H1 (cell line): ENCODE data around the gene YARS1. TPM values are rescaled to one million over a fixed set of nuclear protein-coding genes. Genes with fewer than 3 reads are reported as not detected.

Experiments used
- ASH2L ChIP-seq: fragments of 200-600, 300-600 bp; sonication (generic); IDR thresholded peaks from one replicate; pipeline ENCODE4 v1.7.1; 2017; ENCODE audit warnings: low read length
- CBX5 ChIP-seq: fragments of 300-800, 300-1000 bp; sonication (generic); IDR thresholded peaks from 2 replicates; pipeline ENCODE4 v1.7.1; 2016; ENCODE audit warnings: antibody characterized with exemption, low read length, low read depth
- HDAC2 ChIP-seq, 2 experiments: fragments of 300-600 bp in 1 of 2; sonication (generic) in 1 of 2; IDR thresholded peaks; 2 replicates each; pipeline ENCODE4 v1.6.1; 2011 to 2012; ENCODE audit warnings: low read depth in 2 of 2, low read length in 2 of 2, mild to moderate bottlenecking in 2 of 2, moderate library complexity in 2 of 2, borderline replicate concordance in 1 of 2, inconsistent platforms in 1 of 2
- HDAC6 ChIP-seq: IDR thresholded peaks from one replicate; pipeline ENCODE4 v1.7.1; 2012; ENCODE audit warnings: low read depth, mild to moderate bottlenecking, inconsistent platforms, low read length, moderate library complexity
- KDM5A ChIP-seq: fragments of 200-600 bp; IDR thresholded peaks from 2 replicates; pipeline ENCODE4 v1.7.1; 2012; ENCODE audit warnings: mild to moderate bottlenecking, low read length, inconsistent platforms, mixed read lengths
- POLR2A ChIP-seq, 2 experiments: IDR thresholded peaks; 1 replicate in 1 of 2; 2 replicates in 1 of 2; pipeline ENCODE4 v1.6.1; 2011; ENCODE audit warnings: low read depth in 2 of 2, low read length in 2 of 2, mild to moderate bottlenecking in 2 of 2; ENCODE audit errors: control extremely low read depth in 1 of 2
- POU5F1 ChIP-seq: IDR thresholded peaks from 2 replicates; pipeline ENCODE4 v1.6.1; 2011; ENCODE audit warnings: low read depth, mild to moderate bottlenecking, low read length, moderate library complexity
- RAD21 ChIP-seq, 2 experiments: IDR thresholded peaks in 1 of 2; conservative IDR thresholded peaks in 1 of 2; 2 replicates each; pipeline ENCODE4 v1.6.1; 2011; ENCODE audit warnings: low read depth in 2 of 2, low read length in 2 of 2, improper control_type of control experiment in 1 of 2, inconsistent platforms in 1 of 2, mild to moderate bottlenecking in 1 of 2, moderate library complexity in 1 of 2
- RBBP5 ChIP-seq: IDR thresholded peaks from 2 replicates; pipeline ENCODE4 v1.7.1; 2012; ENCODE audit warnings: low read depth, mild to moderate bottlenecking, inconsistent platforms, low read length, moderate library complexity, borderline replicate concordance
- RFX5 ChIP-seq: IDR thresholded peaks from 2 replicates; pipeline ENCODE4 v1.6.1; 2011; ENCODE audit warnings: low read depth, low read length, improper control_type of control experiment, borderline replicate concordance
- RXRA ChIP-seq: IDR thresholded peaks from 2 replicates; pipeline ENCODE4 v1.6.1; 2011; ENCODE audit warnings: low read depth, mild to moderate bottlenecking, low read length, moderate library complexity; ENCODE audit not compliant: insufficient read depth
- SIX5 ChIP-seq: IDR thresholded peaks from 2 replicates; pipeline ENCODE4 v1.6.1; 2011; ENCODE audit warnings: mild to moderate bottlenecking, low read depth, low read length
- YY1 ChIP-seq: IDR thresholded peaks from 2 replicates; pipeline ENCODE4 v1.6.1; 2011; ENCODE audit warnings: low read depth, mild to moderate bottlenecking, low read length
- ZNF274 ChIP-seq: IDR thresholded peaks from 2 replicates; pipeline ENCODE4 v1.7.0; 2012; ENCODE audit warnings: low read length, borderline replicate concordance; ENCODE audit errors: extremely low read depth
- polyA plus RNA-seq, 7 experiments: library from polyadenylated mRNA; depleted of rRNA in 3 of 7; stranded (reverse) in 5 of 7; unstranded in 2 of 7; fragments of >200 nt in 5 of 7; fragments of 200-250 nt in 2 of 7; gene quantifications; 1 replicate in 5 of 7; 2 replicates in 1 of 7; 4 replicates in 1 of 7; pipeline versions ENCODE4 v1.2.1 to v1.2.3, GENCODE V29; 2011 to 2013; ENCODE audit warnings: missing spikeins in 2 of 7, mixed read lengths in 2 of 7
- total RNA-seq: library from RNA; stranded (reverse); fragmentation: NEBNext Ultra II Directional; extraction: Animal tissue kit (Norgen Biotek cat#: 25700); gene quantifications from 2 replicates; pipeline ENCODE4 v1.2.1, GENCODE V29; 2021

The YARS1 gene
- total and polyA plus RNA-seq, 2 of the 8 experiments (the other 6 are each of a cell fraction or from before 2014, with no cell fraction given), result 47.1 to 226 TPM

GRCh38 chr1:32736812-32737791, 80.1 kb downstream of the YARS1 start (continued):
- peak; percentile 81; the same call in 1 of the 2 replicates for TF ChIP-seq YY1
- no peak for TF ChIP-seq POLR2A (IDR thresholded peaks at IDR 0.05; ENCODE audit: control extremely low read depth in 1 of 2, low read depth in 2 of 2, low read length in 2 of 2)
- no peak; the same call in 1 of the 2 replicates for TF ChIP-seq RFX5
- peak; percentile 86 to 96; a peak in 1 of 4 replicates for TF ChIP-seq HDAC2 (IDR thresholded peaks at IDR 0.05; ENCODE audit: borderline replicate concordance in 1 of 2, low read depth in 2 of 2, low read length in 2 of 2)
- TF ChIP-seq SIX5, result no peak
- TF ChIP-seq KDM5A, result no peak
- no peak for TF ChIP-seq HDAC6
- no peak for TF ChIP-seq RXRA
- TF ChIP-seq ZNF274, result no peak
- no peak for TF ChIP-seq RBBP5
- no peak for TF ChIP-seq CBX5
- 0 out of 2 replicates have a peak, but pooled peaks have one; percentile 56 for TF ChIP-seq POU5F1
- no peak for TF ChIP-seq ASH2L
- TF ChIP-seq RAD21 (IDR thresholded peaks at IDR 0.05 in 1 of 2, conservative IDR thresholded peaks at IDR 0.05 in 1 of 2; ENCODE audit: low read depth in 2 of 2, low read length in 2 of 2), result no peak
